ENCODE results near the gene C6orf118.

Gene C6orf118

DNA sequence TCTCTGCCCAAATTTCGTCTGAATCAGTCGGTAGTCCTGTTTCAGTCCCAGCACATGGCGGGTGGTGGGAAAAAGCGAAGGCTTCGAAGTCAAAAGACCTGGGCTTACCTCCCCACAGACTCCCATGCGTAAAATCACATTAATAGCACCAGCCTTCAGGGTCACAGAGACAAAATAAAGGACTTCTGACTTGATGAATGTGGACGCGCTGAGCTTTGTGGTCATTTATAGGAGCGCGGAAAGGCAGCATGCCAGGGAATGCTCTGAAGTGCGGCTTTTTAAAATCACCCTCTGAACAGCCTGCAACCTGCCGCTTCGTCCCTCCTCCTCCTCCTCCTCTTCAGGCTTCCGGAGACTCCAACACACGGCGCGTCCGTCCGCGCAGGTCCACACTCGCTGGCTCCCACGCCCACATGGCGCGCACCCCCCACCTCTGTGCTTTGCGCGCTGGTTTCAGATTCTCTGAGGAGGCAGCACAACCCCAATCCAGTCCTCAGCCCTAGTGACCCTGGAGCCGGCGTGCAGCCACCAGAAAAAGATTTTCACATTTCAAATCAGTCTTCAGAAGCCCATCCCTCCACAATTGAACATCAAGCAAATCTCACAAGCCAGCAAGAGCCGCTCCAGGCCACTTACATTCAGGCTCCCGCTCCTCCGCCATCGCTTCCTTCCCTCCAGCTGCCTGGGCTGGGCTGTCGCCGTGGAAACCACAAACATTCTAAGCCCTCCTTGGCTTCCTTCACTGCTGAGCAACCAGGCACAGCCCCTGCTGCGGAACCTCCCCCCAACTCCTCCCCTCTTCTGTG is at the start of gene C6orf118:
Gene C6orf118 (minus strand): TSS at position 680 of the 806 bp plus-strand sequence. CDS start 19 bp downstream, at position 661.
- Mint-ChIP-seq H3K27ac (no peak within 1 kb of the TSS), H3K4me1 (peaks cover 15% of the 10 kb centered on the region), H3K9me3 (no peaks in the 10 kb centered on the region), H3K27me3 (peaks cover 21% of the 10 kb centered on the region), H3K4me3 (peak within 1 kb of the TSS; percentile 65 to 67)
- DNase-seq (no peak), ATAC-seq (peak; percentile 33)

DNA sequence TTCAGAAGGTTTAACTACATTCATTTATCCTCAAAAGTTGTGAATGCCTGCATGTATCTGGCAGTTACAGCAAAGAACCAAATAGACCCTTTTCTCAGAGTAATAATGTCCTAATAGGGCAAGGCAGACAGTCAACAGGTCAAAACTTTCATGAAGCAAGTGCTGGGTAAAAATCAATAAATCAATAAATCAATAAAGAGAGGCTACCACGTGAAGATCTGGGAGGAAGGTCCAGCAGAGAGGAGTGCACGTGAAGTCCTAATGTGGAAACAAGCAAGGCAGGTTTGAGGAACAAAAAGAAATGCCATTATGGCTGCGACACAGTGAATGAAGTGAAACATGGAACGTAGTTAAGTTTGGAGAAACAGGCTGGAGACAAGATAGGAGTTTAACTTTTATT is 36.3 kb upstream of the C6orf118 start:
- Mint-ChIP-seq H3K9me3 (peaks cover 9 to 34% of the 10 kb centered on the region in 2 donors), H3K27ac (no peak overlapping the region), H3K4me3 (no peak overlapping the region), H3K4me1 (no peaks in the 10 kb centered on the region), H3K27me3 (no peaks in the 10 kb centered on the region)
- ATAC-seq: no peak
- DNase-seq: no peak

DNA sequence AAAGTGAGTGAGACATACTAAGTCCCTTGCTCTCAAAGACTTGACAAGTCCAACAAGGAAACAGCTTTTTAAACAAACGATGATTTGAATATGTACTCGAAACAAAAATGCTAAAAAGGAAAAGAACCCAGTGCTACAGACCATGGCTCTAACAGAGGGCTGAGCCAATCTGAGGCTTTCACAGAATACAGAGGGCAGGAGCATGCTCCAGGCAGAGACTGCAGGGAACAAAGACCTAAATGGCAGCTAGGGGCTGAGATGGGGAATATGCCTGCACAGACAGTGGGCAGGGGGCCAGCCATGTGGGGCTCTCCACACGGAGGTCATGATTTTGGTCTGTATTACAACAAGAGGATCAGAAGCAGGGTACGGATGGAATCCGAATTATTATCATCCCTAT is 31.1 kb upstream of the C6orf118 start:
- no peak for ATAC-seq
- H3K27me3 Mint-ChIP-seq: no peaks in the 10 kb centered on the region
- no peak overlapping the region for H3K4me3 Mint-ChIP-seq
- H3K9me3 Mint-ChIP-seq: peaks cover 0 to 2% of the 10 kb centered on the region in 2 donors
- H3K4me1 Mint-ChIP-seq: no peaks in the 10 kb centered on the region
- no peak overlapping the region for H3K27ac Mint-ChIP-seq
- DNase-seq: no peak

DNA sequence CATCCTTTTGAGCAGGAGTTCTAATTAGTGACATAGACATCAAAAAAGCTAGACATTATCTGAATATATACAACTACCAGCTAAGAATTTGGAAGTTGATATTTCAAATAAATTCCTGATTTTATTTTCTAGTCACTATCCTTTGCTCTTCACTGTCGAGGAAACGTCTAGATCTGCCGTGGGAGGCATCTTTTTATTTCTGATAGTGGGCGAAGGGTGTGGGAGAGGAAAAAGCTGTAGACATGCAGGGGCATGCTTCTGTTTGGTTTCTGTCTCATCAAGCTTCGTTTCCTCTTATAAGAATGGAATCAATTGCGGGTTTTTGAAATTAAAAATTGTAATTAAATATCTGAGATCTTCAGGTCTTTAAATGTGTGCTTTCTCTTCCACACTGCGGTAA is 16.2 kb upstream of the C6orf118 start:
- no peak overlapping the region for H3K4me3 Mint-ChIP-seq

DNA sequence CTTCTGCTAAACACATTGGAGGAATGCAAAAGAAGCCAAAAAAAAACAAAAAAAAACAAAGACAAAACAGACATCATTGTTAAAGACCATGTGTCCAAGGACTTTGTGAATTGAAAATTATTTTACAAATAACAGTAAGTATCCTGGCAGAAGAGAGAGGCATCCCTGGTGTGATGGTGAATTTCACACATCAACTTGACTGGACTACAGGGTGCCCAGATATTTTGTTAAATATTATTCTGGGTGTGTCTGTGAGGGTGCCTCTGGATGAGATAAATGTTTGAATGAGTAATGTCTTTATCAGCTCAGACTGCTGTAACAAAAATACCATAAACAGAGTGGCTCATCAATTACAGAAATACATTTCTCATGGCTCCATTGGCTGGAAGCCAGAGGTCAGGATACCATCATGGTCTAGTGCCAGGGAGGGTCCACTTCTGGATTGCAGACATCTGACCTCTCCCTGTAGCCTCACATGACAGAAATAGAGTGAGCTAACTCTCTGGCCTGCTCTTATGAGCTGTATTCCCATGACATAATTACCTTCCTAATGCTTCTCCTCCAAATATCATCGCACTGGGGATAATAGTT is 12.2 kb upstream of the C6orf118 start:
- Mint-ChIP-seq H3K4me3 (no peak overlapping the region), H3K27ac (no peak overlapping the region), H3K4me1 (no peaks in the 10 kb centered on the region), H3K27me3 (no peaks in the 10 kb centered on the region), H3K9me3 (peaks cover 4 to 50% of the 10 kb centered on the region in 2 donors)
- ATAC-seq (no peak), DNase-seq (no peak)

More for the DNA sequence above, 16.2 kb upstream of the C6orf118 start:
- Mint-ChIP-seq H3K27ac (no peak overlapping the region), H3K27me3 (no peaks in the 10 kb centered on the region), H3K9me3 (peaks cover 4 to 29% of the 10 kb centered on the region in 2 donors), H3K4me1 (no peaks in the 10 kb centered on the region)
- DNase-seq: no peak
- ATAC-seq: no peak

DNA sequence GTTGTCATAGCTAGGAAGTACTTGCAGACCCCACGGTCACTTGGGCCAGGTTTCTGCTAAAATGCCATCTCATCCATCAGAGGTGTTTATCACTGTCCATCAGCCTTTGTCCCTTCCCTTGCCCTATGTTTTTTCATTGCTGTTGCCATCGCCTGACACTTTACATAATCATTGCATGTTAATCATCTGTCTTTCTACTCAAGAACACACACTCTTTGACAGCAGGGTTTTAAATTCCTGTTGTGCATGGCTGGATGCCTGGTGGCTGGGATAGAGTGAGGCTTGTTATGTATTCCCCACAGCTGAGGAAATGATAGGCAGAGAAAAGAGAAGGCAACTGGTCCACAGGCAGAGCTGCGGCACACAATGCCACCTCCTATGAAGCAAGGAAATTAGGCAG is 11.7 kb upstream of the C6orf118 start:
- ATAC-seq (no peak), DNase-seq (no peak)
- no peaks in the 10 kb centered on the region for H3K4me1 Mint-ChIP-seq
- peaks cover 4 to 50% of the 10 kb centered on the region in 2 donors for H3K9me3 Mint-ChIP-seq
- no peaks in the 10 kb centered on the region for H3K27me3 Mint-ChIP-seq
- no peak overlapping the region for H3K4me3 Mint-ChIP-seq
- H3K27ac Mint-ChIP-seq: no peak overlapping the region

DNA sequence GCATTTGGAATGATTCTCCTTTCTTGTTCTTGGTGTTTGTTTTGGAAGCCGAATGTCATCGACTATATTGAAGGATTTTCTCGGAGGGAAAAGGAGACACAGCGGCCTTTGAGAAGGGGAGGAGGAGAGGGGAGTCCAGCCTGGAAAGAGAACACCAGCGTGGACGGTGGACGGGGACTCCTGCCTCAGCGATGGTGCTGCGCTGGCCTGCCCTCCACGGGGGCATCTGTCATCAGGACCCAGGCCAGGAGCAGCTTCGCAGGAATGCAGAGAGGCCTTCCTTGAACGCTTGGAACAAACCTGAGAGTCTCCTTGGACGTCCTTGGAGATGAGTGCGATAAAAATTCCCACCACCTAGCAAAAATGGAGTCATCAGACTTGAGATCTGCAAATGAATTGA is 8.3 kb upstream of the C6orf118 start:
- peaks cover 2 to 34% of the 10 kb centered on the region in 2 donors for H3K9me3 Mint-ChIP-seq
- no peaks in the 10 kb centered on the region for H3K4me1 Mint-ChIP-seq
- H3K27me3 Mint-ChIP-seq: no peaks in the 10 kb centered on the region

DNA sequence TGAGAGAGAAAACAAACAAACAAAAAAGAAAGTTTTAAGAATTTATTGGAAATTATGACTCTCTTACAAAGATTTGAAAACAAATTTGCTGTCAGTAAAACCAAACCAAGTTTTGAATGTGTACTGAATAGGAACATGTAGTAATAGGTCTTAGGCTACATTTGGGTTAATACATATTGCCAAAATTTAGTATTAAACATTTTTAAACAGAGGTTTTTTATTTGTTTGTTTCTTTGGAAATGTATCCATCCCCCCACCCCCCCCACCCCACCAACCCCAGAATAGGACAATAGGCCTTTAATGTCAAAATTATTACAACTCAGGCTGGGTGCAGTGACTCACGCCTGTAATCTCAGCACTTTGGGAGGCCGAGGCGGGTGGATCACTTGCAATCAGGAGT is 2.5 kb downstream of the C6orf118 start:
- Mint-ChIP-seq H3K4me1 (peaks cover 15% of the 10 kb centered on the region), H3K4me3 (no peak overlapping the region), H3K27me3 (peaks cover 21% of the 10 kb centered on the region), H3K9me3 (peaks cover 0 to 5% of the 10 kb centered on the region in 2 donors), H3K27ac (no peak overlapping the region)
- no peak for ATAC-seq
- no peak for DNase-seq

More for the DNA sequence above, 8.3 kb upstream of the C6orf118 start:
- no peak for DNase-seq
- Mint-ChIP-seq H3K27ac (no peak overlapping the region), H3K4me3 (no peak overlapping the region)
- ATAC-seq: no peak

DNA sequence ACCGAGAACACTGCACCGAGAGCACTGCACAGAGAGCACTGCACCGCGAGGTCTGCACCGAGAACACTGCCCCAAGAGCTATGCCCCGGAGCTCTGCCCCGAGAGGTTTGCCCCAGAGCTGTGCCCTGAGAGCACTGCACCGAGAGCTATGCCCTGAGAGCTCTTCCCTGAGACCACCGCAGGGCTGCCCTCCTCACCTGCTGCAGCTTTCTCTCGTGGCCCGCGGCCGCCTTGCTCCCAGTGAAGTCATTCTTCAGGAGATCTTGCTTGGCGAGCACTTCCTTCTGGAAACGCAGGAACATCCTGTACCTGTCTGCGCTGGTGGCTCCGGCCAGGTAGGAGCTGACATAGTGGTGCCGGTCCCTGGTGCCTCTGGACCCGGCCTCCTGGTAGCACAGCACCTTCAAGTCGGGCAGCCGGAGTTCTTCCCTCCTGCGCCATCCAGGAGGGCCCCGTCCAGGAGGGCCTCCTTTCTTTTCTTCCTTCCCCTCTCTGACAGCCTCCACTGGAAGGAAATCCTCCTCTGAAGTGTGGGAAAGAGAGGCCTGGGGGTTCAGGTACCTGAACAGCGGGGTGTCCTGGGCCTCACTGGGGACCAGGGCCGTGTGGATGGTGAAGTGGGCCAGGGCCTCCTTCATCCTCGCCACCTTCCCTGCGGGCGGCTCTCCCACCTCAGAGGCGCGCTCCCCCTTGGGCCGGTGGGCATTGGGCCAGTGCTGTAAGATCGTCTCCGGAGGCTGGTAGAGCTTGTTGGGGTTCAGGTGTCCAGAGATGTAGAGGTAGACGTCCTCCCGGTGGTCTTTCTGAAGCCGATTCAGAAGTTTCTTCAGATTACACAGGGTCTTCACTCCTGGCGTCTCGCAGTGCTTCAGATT is 7.8 kb downstream of the C6orf118 start:
- no peak overlapping the region for H3K27ac Mint-ChIP-seq
- DNase-seq (no peak), ATAC-seq (no peak)
- no peaks in the 10 kb centered on the region for H3K27me3 Mint-ChIP-seq
- H3K9me3 Mint-ChIP-seq: peaks cover 0 to 16% of the 10 kb centered on the region in 2 donors
- H3K4me3 Mint-ChIP-seq: no peak overlapping the region
- H3K4me1 Mint-ChIP-seq: no peaks in the 10 kb centered on the region

DNA sequence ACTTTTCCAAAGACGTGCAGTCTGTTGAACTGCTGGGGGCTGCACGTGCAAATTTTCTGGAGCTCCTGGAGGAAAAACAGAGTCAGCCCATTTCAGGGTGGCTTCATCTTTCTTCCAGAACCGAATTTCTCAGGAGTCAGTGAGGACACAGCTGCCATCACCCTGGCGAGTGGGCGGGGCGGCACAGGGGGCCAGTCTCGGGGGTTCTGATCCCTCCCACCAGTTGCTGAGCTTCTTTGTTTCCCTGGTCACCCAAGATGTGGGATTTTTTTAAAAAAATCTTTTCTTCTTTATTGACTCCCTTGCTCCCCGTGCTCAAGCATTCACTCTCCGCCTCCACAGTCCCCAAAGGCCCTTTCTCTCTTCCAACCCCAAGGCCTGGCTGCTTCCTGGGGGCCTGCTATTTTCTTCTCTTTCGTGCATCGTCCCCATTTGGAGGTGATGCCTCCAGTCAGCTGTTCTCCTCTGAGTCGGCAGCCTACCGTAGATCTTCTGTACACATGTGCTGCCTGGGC is 8.9 kb downstream of the C6orf118 start:
- Mint-ChIP-seq H3K4me3 (no peak overlapping the region), H3K27me3 (no peaks in the 10 kb centered on the region), H3K27ac (no peak overlapping the region), H3K9me3 (peaks cover 0 to 26% of the 10 kb centered on the region in 2 donors), H3K4me1 (no peaks in the 10 kb centered on the region)
- ATAC-seq (no peak), DNase-seq (no peak)

DNA sequence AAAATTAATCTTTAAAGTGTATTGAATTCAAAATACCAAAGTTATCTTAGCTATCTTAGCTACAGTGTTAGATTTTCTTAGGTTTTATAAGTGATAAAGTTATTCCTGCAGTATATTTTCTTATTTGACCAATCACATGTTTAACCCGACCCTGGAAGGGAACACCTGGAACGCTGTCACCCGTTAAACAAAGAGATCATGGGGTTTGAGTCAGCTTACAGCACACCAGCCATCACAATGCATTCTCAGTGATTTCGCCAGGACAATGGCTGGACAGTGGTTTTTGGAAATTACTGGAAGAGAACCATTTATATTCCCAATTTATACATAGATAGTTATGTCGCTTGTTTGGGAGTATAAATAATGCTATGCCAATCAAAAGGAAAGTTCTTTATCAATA is 10.5 kb downstream of the C6orf118 start:
- Mint-ChIP-seq H3K4me1 (no peaks in the 10 kb centered on the region), H3K4me3 (no peak overlapping the region), H3K27ac (no peak overlapping the region), H3K27me3 (no peaks in the 10 kb centered on the region), H3K9me3 (peaks cover 0 to 26% of the 10 kb centered on the region in 2 donors)
- ATAC-seq (no peak), DNase-seq (no peak)

DNA sequence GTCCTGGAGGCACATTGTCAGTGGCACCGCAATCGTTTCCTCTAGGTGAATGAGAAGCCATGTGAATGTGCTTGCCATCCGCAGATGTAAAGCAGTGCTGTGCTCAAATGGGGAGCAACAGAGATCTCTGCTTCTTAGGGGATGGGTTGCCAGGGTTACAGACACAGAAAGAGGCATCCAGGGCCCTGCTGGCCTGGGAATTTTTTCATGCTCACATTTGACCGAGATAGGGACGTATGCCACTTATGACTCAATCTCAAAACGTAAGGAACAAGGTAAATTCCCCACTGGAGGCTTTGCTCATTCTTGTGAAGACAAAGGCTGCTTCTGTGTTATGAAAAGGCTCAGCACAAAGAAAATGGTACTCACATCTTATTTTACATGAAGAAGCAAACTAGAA is 11.0 kb downstream of the C6orf118 start:
- Mint-ChIP-seq H3K27me3 (no peaks in the 10 kb centered on the region), H3K9me3 (peaks cover 0 to 26% of the 10 kb centered on the region in 2 donors), H3K4me3 (no peak overlapping the region), H3K4me1 (no peaks in the 10 kb centered on the region), H3K27ac (no peak overlapping the region)
- ATAC-seq (no peak), DNase-seq (no peak)

DNA sequence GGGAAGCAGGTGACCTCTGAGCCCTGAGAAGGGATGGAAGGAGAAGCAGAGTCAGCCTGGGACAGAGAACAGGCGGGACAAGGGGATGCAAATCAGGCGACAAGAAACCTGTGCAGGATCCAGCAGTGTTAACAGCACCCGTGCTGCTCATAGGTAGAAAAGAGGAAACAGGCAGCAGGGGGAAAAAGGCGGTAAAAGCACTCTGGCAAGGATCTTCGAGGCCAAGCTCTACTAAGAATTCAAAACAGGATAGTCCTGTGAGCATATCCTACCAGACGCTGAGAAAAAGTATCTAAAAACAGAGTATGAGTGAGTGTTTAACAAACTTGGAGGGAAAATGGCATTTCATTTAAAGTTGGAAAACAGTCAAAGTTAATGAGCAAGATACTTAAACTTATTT is 16.7 kb downstream of the C6orf118 start:
- Mint-ChIP-seq H3K27me3 (no peaks in the 10 kb centered on the region), H3K4me1 (no peaks in the 10 kb centered on the region), H3K4me3 (no peak overlapping the region), H3K27ac (no peak overlapping the region), H3K9me3 (peaks cover 14 to 38% of the 10 kb centered on the region in 2 donors)
- DNase-seq: no peak
- no peak for ATAC-seq

DNA sequence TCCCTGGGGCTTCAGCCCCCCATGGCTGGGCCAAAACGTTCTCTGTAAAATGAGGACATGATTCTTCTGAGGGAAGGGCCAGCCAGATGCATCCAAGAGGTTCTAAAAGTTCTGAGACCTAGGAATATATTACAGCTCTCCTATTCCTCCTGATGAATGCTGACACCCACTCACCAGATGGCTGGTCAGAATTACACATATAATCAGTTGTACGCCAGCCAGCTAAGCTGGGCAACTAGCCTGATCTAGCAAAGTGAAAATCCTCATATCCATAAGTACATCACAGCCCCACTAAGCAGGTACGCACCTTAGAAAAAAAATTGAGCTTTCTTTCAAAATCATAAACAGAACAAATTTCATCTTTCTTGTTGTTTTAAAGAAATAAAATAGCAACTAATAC is 34.8 kb downstream of the C6orf118 start:
- H3K4me1 Mint-ChIP-seq: no peaks in the 10 kb centered on the region
- H3K4me3 Mint-ChIP-seq: no peak overlapping the region
- no peak overlapping the region for H3K27ac Mint-ChIP-seq
- ATAC-seq (no peak), DNase-seq (no peak)
- no peaks in the 10 kb centered on the region for H3K27me3 Mint-ChIP-seq
- peaks cover 5 to 21% of the 10 kb centered on the region in 2 donors for H3K9me3 Mint-ChIP-seq

DNA sequence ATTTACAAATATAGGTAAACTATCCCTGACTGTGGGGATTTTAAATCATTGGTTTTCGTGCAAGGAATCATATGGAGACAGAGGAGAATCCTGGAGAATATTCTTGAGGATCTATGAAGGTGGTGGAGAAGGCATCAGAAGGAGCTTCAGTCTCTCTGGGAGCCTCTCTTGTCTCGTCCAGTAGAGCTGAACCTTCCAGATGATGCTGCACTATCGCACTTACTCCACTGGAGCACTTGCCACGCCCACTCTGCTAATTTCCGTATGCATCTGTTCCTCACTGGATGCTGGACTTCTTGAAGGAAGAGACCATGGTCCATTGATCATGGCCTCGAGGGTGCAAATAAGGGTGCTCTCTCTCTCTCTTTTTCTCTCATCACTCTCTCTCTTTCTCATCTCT is 36.8 kb downstream of the C6orf118 start:
- H3K4me3 Mint-ChIP-seq: no peak overlapping the region
- DNase-seq: no peak
- H3K27me3 Mint-ChIP-seq: no peaks in the 10 kb centered on the region
- H3K27ac Mint-ChIP-seq: no peak overlapping the region
- H3K4me1 Mint-ChIP-seq: no peaks in the 10 kb centered on the region
- peaks cover 5 to 26% of the 10 kb centered on the region in 2 donors for H3K9me3 Mint-ChIP-seq
- ATAC-seq: no peak

Measured in stimulated activated naive CD8-positive, alpha-beta T cell treated with anti-CD3 and anti-CD28 coated beads, Interleukin-15, amount 100 ng/mL, for 72 hours (primary cell).